ENCODE data around the gene C22orf23. TPM values are rescaled to one million over a fixed set of nuclear protein-coding genes. Genes with fewer than 3 reads are reported as not detected.

Gene C22orf23
- total RNA-seq, 8 experiments from 2014 or later, result 0.63 to 4.3 (median 2.1) TPM

DNA sequence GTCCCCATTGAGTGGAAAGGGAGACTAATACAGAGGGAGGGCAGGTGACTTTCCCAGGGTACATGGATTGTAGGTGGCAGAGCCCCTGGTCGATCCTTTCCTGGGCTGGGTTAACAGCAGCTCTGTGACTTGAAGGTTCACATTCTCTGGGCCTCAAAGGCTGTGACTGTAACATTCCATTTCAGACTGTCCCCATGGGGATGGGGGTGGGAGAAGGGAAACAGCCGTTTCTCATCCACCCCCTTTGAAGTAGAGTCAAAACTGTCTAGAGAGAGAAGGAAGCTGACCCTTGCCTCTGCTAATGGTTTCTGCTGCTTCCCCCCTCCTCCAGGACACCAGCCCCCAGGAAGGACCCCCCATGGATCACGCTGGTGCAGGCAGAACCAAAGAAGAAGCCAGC is 28.1 kb downstream of the C22orf23 start:
- peak in 3 of 8 experiments; percentile 18 to 79 (median 24) for ATAC-seq (replicated peaks in 6 of 8)
- Histone ChIP-seq H3K27ac (no peak overlapping the region), H3K4me3 (no peak overlapping the region), H3K4me1 (replicated peaks in 1 of 2) (no peaks in the 10 kb centered on the region)
- WGBS, 10 experiments, result 29 to 80% (median 43%) methylated on average over 1 of the region's 3 CpGs; no CpG with 5 or more reads in 7 of the 10 experiments
- in situ Hi-C loops (cut with MboI; ENCODE audit: low pct_unique_long_range_greater_than_20kb in 2 of 9, low sequenced_read_pairs in 9 of 9, unreplicated experiment in 9 of 9), result no loop called here

DNA sequence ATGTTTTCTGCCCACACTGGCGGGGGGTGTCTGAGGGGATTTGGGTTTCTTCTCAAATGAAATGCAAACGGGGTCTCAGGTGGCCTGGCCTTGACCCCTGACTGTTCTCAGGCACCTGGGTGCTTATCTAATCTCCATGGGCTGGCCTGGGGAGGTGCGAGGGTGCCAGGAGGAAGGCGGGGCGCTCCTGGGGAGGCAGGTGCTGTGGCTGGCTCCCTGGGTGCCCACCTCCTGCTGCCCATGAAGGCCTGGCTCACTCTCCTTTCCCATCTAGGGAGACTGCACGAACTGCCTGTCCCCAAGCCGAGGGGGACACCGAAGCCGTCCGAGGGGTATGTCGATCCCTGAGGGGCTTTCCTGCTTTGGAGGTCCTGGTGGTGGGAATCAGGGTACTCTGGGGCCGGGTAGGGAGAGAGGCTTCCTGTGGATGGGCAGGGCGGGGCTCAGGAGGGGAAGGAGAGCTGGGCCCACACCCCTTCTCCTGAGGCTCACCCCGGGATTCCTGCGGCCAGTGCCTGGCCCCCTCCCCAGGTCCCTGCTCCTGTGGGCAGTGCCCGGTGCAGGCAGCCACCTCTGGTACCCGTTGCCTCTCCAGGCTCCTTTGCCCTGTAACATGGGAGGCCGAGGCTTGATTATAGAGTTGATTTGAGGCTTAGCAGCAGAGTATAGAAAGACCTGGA is 28.9 kb downstream of the C22orf23 start:
- ATAC-seq (replicated peaks in 6 of 8), result peak in 1 of 8 experiments; percentile 4
- WGBS, 10 experiments, result 40 to 100% (median 83%) methylated on average over 1 to 4 of the region's 18 CpGs; no CpG with 5 or more reads in 6 of the 10 experiments
- Histone ChIP-seq H3K4me1 (replicated peaks in 1 of 2) (no peaks in the 10 kb centered on the region), H3K4me3 (no peak overlapping the region), H3K27ac (no peak overlapping the region)
- in situ Hi-C loops (cut with MboI; ENCODE audit: low pct_unique_long_range_greater_than_20kb in 2 of 9, low sequenced_read_pairs in 9 of 9, unreplicated experiment in 9 of 9), result no loop called here

DNA sequence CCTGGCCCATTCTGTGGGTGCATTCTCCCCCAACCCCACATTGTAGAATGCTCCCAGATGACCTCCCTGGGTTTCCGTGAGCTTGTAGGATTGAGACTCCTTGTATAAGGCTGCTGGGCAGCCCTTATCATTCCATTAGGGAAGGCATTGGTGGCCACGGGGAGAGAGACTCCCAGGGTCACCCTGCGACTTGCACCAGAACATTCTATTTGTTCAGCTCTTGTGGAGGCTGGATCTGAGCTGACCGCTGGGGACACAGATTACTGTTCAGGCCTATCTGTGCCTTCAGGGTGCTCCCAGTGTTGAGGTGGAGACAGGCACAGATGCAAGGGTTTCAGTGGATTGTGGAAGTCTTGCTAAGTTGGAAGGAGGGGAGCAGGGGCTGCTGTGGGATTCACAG is 29.5 kb downstream of the C22orf23 start:
- ATAC-seq (replicated peaks in 6 of 8), result no peak
- Histone ChIP-seq H3K4me1 (replicated peaks in 1 of 2) (no peaks in the 10 kb centered on the region), H3K4me3 (no peak overlapping the region), H3K27ac (no peak overlapping the region)
- WGBS, 10 experiments, result no CpG with 5 or more reads among the region's 4 CpGs
- in situ Hi-C loops (cut with MboI; ENCODE audit: low pct_unique_long_range_greater_than_20kb in 2 of 9, low sequenced_read_pairs in 9 of 9, unreplicated experiment in 9 of 9), result no loop called here

DNA sequence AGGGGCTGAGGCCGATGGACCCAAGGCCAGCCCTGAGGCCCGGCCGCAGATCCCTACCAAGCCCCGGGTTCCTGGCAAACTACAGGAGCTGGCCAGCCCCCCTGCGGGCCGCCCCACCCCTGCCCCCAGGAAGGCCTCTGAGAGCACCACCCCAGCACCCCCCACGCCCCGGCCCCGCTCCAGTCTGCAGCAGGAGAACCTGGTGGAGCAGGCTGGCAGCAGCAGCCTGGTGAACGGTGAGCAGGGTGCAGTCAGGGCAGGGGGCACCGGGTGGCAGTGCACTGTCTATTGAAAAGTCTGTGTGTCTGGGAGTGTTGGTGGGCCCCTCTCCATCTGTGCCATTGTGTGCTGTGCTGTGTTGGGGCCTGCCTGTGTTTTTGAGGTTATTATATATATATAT is 31.2 kb downstream of the C22orf23 start:
- WGBS, 10 experiments, result no CpG with 5 or more reads among the region's 11 CpGs
- peak in 4 of 8 experiments; percentile 7 to 42 (median 26) for ATAC-seq (replicated peaks in 6 of 8)
- Histone ChIP-seq H3K4me3 (no peak overlapping the region), H3K4me1 (replicated peaks in 1 of 2) (no peaks in the 10 kb centered on the region), H3K27ac (no peak overlapping the region)
- in situ Hi-C loops (cut with MboI; ENCODE audit: low pct_unique_long_range_greater_than_20kb in 2 of 9, low sequenced_read_pairs in 9 of 9, unreplicated experiment in 9 of 9), result no loop called here

DNA sequence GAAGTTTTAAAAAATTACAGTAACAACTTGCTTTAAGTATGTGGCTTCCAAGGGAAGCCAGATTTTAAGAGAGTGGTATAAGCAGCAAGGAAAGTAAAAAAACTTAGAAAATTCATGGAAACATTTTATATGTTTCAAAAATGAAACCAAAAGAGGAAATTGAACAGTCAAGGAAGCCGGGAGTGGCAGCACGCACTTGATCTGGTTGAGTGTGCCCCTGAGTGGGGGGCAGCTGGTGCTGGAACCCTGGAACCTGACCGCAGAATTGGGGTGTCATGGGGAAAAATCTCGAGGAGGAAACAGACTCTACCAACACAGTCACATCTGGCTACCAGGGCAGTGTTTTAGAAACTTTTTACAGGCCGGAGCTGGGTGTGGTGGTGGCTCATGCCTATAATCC is 33.3 kb downstream of the C22orf23 start:
- no peak for ATAC-seq (replicated peaks in 6 of 8)
- no peak overlapping the region for H3K27ac ChIP-seq

DNA sequence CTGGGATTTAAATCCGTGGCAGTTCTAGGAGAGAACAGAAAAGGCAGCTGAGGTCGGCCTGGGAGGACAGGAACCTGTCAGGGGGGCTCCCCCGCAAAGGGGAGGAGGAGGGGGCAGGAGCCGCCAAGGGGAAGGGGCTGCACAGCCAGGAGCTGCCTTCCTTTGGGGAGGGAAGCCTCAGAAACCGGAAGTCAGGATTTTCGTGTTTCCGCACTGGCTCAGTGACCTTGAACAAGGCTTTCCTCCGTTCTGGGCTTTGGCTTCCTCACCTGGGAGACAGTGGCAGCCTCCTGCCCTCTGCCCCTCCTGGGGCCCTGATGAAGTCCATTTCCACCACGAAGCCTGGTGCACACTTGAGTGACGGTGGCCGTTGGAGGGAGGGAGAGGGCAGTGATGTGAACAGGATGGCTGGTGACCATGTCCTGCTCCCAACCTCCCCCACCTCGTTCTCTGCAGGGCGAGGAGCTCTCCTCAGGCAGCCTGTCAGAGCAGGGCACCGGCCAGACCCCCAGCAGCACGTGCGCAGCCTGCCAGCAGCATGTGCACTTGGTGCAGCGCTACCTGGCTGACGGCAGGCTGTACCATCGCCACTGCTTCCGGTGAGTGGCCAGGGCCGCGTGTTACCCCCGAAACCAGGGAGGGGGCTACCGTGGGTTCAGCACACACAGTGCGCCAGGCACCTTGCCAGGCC is 34.7 kb downstream of the C22orf23 start:
- Histone ChIP-seq H3K4me3 (no peak overlapping the region), H3K27ac (no peak overlapping the region), H3K4me1 (replicated peaks in 1 of 2) (no peaks in the 10 kb centered on the region)
- in situ Hi-C loops (cut with MboI; ENCODE audit: low pct_unique_long_range_greater_than_20kb in 2 of 9, low sequenced_read_pairs in 9 of 9, unreplicated experiment in 9 of 9), result no loop called here
- ATAC-seq (replicated peaks in 6 of 8), result no peak
- 78 to 100% (median 97%) methylated on average over 1 to 6 of the region's 25 CpGs; no CpG with 5 or more reads in 6 of the 10 experiments for WGBS, 10 experiments

More for the DNA sequence above, 33.3 kb downstream of the C22orf23 start:
- in situ Hi-C loops (cut with MboI; ENCODE audit: low pct_unique_long_range_greater_than_20kb in 2 of 9, low sequenced_read_pairs in 9 of 9, unreplicated experiment in 9 of 9), result no loop called here
- 60 to 100% (median 86%) methylated on average over 1 to 4 of the region's 5 CpGs; no CpG with 5 or more reads in 1 of the 10 experiments for WGBS, 10 experiments
- H3K4me1 ChIP-seq (replicated peaks in 1 of 2), result no peaks in the 10 kb centered on the region
- H3K4me3 ChIP-seq, result no peak overlapping the region

DNA sequence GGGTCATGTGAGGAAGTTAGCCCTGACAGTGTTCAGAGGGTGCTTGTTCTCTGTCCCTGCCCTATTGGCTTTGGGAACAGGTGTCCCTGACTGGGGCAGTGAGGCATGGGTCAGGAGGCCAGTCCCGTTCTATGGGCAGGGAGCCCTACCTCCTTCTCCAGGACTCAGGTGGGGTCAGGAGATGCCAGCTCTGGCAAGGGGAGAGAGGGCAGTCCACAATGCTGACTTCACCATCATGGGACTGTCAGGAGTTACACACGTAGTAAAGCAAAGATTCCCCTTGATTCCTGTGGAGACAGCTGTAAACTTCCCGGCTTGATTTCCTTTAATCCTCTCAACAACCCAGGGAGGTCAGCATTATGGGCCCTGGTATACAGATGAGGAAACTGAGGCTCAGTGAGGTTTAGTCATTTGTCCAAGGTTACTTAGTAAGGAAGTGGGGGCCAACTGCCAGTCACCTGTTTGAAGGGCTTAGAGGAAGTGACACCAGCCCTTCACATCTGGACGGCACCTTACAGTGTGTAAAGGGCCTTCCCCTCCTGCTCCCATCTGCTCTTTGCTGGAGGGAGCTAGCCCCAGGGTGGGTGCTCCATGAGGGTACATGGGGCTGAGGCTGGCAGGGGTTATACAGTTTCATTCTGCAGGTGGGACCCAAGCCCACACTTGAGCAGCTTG is 35.4 kb downstream of the C22orf23 start:
- no peak overlapping the region for H3K27ac ChIP-seq
- ATAC-seq (replicated peaks in 6 of 8), result no peak
- H3K4me3 ChIP-seq, result no peak overlapping the region
- 67 to 100% (median 90%) methylated on average over 1 of the region's 4 CpGs; no CpG with 5 or more reads in 6 of the 10 experiments for WGBS, 10 experiments
- H3K4me1 ChIP-seq (replicated peaks in 1 of 2), result no peaks in the 10 kb centered on the region
- in situ Hi-C loops (cut with MboI; ENCODE audit: low pct_unique_long_range_greater_than_20kb in 2 of 9, low sequenced_read_pairs in 9 of 9, unreplicated experiment in 9 of 9), result no loop called here

DNA sequence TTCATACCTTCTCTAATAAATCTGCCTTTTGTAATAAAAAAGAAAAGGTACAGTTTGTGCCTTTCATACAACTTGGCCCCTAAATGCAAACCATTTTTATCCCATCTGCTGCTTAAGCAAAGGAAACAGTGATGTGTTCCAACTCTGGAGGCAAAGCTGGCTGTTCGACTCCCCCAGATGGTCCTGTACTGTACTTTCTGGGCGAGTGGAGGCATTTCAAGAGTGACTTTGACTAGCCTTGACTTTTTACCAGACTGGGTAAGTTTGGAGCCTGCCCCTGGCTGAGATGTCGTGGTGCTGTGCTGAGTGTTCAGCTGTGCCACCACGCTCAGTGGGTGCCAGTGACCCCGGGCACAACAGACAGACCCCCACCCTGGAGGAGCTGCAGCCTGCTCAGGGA is 37.1 kb downstream of the C22orf23 start:
- no peak for ATAC-seq (replicated peaks in 6 of 8)

DNA sequence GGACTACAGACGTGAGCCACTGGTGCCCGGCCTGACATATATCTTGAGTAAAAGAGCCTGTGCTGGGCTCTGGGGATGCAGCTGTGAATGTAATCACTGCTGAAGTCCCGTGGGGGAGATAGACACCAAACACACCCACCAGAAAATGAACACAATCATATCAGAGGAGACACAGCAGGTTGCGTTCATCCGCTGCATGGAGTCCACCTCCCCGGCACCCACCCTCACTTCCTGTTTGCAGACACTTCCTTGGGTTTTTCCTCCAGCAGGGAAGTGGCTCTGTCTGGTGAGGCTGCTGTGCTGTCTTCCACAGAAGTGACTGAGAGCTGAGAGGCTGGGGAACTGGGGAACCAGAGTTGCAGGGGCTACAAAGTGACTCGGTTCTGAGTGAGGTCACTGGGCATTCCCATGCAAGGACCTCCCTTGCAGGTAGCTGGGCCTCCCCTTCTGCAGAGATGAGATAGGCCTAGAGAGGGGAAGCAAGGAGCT is 40.1 kb downstream of the C22orf23 start:
- in situ Hi-C loops (cut with MboI; ENCODE audit: low pct_unique_long_range_greater_than_20kb in 2 of 9, low sequenced_read_pairs in 9 of 9, unreplicated experiment in 9 of 9), result no loop called here
- Histone ChIP-seq H3K4me3 (no peak overlapping the region), H3K27ac (no peak overlapping the region), H3K4me1 (replicated peaks in 1 of 2) (peaks cover 21 to 23% of the 10 kb centered on the region in 2 donors)
- no peak for ATAC-seq (replicated peaks in 6 of 8)
- 71 to 100% (median 95%) methylated on average over 1 to 6 of the region's 7 CpGs; no CpG with 5 or more reads in 2 of the 10 experiments for WGBS, 10 experiments

More for the DNA sequence above, 37.1 kb downstream of the C22orf23 start:
- Histone ChIP-seq H3K4me1 (replicated peaks in 1 of 2) (peaks cover 5% of the 10 kb centered on the region in 2 donors), H3K27ac (no peak overlapping the region), H3K4me3 (no peak overlapping the region)
- 0 to 100% (median 78%) methylated on average over 1 to 4 of the region's 5 CpGs; no CpG with 5 or more reads in 4 of the 10 experiments for WGBS, 10 experiments
- in situ Hi-C loops (cut with MboI; ENCODE audit: low pct_unique_long_range_greater_than_20kb in 2 of 9, low sequenced_read_pairs in 9 of 9, unreplicated experiment in 9 of 9), result no loop called here

DNA sequence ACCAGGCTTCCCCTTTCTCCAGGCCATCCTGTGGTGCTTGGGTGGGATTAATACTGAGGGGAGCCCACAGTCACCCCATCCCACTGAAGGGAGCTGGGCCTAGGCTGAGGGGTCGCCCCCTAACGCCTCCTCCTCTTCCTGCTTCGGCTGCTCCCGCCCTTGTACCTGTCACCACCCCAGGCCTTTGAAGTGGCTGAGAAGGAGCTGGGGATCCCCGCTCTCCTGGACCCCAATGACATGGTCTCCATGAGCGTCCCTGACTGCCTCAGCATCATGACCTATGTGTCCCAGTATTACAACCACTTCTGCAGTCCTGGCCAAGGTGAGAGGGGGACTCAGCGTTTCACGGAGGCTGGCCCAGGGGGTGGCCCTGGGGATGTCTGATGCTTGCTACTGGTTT is 41.2 kb downstream of the C22orf23 start:
- WGBS, 10 experiments, result 0 to 100% (median 90%) methylated on average over 1 to 7 of the region's 8 CpGs; no CpG with 5 or more reads in 5 of the 10 experiments
- in situ Hi-C loops (cut with MboI; ENCODE audit: low pct_unique_long_range_greater_than_20kb in 2 of 9, low sequenced_read_pairs in 9 of 9, unreplicated experiment in 9 of 9), result no loop called here
- no peak for ATAC-seq (replicated peaks in 6 of 8)
- Histone ChIP-seq H3K4me3 (no peak overlapping the region), H3K27ac (no peak overlapping the region), H3K4me1 (replicated peaks in 1 of 2) (peaks cover 26 to 28% of the 10 kb centered on the region in 2 donors)

DNA sequence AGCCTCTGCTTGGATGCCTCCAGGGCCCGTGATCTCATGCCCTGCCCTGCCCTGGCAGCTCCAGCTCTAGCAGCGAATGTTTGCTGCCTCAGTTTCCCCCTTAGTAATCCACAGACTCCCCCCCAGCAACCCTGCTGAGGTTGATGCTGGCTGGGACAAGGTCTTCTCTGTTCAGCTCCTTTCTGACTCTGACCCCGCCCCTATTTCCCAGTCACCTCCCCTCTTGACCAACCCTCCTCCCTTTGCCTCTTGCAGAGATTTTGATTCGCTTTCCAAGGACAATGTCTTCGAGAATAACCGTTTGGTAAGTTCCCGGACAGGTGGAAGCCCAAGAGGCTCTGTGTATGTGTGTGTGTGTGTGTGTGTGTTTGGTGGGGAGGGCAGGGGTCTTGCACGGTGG is 41.7 kb downstream of the C22orf23 start:
- Histone ChIP-seq H3K4me3 (no peak overlapping the region), H3K27ac (peak overlapping the region in 1 of 2 donors; percentile 75), H3K4me1 (replicated peaks in 1 of 2) (peaks cover 30 to 31% of the 10 kb centered on the region in 2 donors)
- 0 to 100% (median 82%) methylated on average over 1 to 2 of the region's 8 CpGs; no CpG with 5 or more reads in 6 of the 10 experiments for WGBS, 10 experiments
- in situ Hi-C loops (cut with MboI; ENCODE audit: low pct_unique_long_range_greater_than_20kb in 2 of 9, low sequenced_read_pairs in 9 of 9, unreplicated experiment in 9 of 9), result no loop called here
- ATAC-seq (replicated peaks in 6 of 8), result peak in 1 of 8 experiments; percentile 19

DNA sequence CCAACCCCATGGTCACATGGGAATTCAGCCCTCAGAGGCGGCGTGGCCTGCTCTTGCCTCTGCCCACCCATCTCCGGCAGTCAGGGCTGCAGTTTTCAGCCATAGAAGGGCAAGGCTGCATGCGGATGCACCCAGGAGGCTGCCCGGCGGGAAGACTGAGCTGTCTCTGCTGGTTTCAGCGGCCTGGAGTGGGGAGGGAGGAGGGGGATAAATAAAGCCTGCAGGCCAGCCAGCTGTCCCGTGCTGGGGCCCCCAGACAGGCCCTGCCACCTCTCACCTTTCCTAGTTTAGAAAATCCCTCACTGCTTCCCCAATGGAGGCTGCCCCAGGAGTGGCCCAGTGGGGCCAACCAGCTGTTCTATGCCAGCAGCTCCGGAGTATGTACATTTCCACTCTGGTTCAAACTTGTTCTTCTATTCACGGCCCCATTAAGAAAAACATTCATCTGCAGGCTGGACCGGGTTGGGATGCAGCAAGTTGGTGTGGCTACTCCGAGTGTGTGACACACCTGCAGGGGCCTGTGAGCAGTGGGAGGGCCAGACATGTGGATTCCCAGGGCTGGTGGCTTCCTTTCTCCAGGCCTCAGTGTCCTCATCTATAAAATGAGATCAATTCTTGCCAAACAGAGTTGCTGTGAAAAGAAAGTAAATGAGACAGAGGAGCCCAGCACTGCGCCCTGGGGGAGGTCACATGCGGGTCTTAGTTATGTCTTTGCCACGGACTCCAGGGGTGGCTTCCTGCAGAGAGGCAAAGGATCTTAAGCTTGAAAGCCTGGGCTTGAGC is 42.3 kb downstream of the C22orf23 start:
- peaks cover 30 to 31% of the 10 kb centered on the region in 2 donors for H3K4me1 ChIP-seq (replicated peaks in 1 of 2)
- peak; percentile 4 to 83 (median 74) for ATAC-seq (replicated peaks in 6 of 8)
- 36 to 81% (median 48%) methylated on average over 1 to 6 of the region's 15 CpGs; no CpG with 5 or more reads in 3 of the 10 experiments for WGBS, 10 experiments
- H3K27ac ChIP-seq, result peak overlapping the region; percentile 64 to 75
- in situ Hi-C loops (cut with MboI; ENCODE audit: low pct_unique_long_range_greater_than_20kb in 2 of 9, low sequenced_read_pairs in 9 of 9, unreplicated experiment in 9 of 9), result no loop called here
- H3K4me3 ChIP-seq, result peak overlapping the region in 1 of 5 donors; percentile 0
